ENCODE results near the gene EEIG2. TPM values are rescaled to one million over a fixed set of nuclear protein-coding genes. Genes with fewer than 3 reads are reported as not detected.

EEIG2 gene
- total RNA-seq, 4 donors from 2014 or later, result 11.1 to 20.6 (median 15.4) TPM

DNA sequence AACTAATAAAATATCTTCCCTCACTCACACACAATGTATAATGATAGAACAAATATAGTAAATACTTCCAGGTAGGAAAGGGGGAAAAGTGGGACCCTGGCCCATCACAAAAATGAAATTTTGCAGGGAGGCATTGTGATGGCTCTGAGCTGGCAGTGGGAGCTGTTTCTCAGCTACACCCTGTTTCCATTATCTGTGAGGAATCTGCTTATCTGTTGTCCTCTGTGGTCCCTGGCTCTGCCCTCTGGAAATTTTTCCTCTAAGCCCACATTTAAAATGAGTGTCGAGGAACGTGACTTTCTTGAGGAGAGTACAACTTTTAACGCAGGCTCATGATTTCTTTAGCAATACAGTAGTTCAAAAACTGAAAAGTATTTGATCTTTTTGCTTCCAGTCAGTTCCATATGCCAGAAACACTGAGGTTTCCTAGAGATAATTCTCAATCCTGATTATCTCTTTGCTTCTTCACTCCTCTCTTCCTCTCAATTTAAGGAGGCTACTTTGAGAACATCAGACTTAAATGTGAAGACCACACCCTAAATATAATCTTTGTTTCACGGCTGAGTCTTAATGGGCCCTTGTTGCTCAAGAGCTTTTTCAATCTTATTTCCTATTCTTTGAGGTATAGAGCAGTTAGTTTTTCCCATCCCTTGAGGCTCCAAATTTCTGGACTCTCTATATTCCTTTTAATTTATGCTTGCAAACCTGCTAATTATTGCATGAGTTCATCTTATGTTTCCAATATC is 5.0 kb upstream of the EEIG2 start:
- Histone ChIP-seq H3K36me3 (no peaks in the 10 kb centered on the region), H3K27ac (no peak overlapping the region), H3K4me3 (no peak overlapping the region), H3K4me1 (peaks cover 0 to 5% (median 1%) of the 10 kb centered on the region in 4 donors), H3K27me3 (no peaks in the 10 kb centered on the region), H3K9me3 (no peaks in the 10 kb centered on the region)
- TF ChIP-seq, protein P1, sequence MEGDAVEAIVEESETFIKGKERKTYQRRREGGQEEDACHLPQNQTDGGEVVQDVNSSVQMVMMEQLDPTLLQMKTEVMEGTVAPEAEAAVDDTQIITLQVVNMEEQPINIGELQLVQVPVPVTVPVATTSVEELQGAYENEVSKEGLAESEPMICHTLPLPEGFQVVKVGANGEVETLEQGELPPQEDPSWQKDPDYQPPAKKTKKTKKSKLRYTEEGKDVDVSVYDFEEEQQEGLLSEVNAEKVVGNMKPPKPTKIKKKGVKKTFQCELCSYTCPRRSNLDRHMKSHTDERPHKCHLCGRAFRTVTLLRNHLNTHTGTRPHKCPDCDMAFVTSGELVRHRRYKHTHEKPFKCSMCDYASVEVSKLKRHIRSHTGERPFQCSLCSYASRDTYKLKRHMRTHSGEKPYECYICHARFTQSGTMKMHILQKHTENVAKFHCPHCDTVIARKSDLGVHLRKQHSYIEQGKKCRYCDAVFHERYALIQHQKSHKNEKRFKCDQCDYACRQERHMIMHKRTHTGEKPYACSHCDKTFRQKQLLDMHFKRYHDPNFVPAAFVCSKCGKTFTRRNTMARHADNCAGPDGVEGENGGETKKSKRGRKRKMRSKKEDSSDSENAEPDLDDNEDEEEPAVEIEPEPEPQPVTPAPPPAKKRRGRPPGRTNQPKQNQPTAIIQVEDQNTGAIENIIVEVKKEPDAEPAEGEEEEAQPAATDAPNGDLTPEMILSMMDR (IDR thresholded peaks at IDR 0.05), result no peak
- no peak for TF ChIP-seq POLR2A (IDR thresholded peaks at IDR 0.05)
- no peak for DNase-seq

DNA sequence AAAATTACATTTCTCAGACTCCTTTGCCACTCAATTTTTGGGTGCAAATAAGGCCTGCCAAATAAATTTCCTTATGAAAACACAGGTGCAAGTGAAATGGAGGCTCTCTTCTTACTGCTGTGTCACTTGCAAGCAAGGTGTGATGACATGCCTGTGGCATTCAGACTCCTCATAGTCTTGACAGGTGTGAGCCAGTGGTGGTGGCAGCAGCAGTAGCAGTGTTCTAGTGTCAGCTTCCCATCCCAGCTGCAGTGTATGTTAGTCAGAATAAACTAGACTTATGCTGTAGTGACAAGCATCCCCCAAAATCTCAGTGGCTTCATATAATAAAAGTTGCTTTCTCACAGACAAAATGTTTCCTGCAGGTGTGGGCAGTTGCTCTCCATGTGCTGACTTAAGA is 3.8 kb upstream of the EEIG2 start:
- no peaks in the 10 kb centered on the region for H3K27me3 ChIP-seq
- no peaks in the 10 kb centered on the region for H3K9me3 ChIP-seq
- peaks cover 0 to 9% (median 1%) of the 10 kb centered on the region in 4 donors for H3K4me1 ChIP-seq
- H3K27ac ChIP-seq, result peak overlapping the region in 1 of 4 donors; percentile 27
- H3K4me3 ChIP-seq, result no peak overlapping the region
- H3K36me3 ChIP-seq, result no peaks in the 10 kb centered on the region
- DNase-seq, result no peak
- no peak for TF ChIP-seq POLR2A (IDR thresholded peaks at IDR 0.05)
- TF ChIP-seq, protein P1 (IDR thresholded peaks at IDR 0.05), result no peak

DNA sequence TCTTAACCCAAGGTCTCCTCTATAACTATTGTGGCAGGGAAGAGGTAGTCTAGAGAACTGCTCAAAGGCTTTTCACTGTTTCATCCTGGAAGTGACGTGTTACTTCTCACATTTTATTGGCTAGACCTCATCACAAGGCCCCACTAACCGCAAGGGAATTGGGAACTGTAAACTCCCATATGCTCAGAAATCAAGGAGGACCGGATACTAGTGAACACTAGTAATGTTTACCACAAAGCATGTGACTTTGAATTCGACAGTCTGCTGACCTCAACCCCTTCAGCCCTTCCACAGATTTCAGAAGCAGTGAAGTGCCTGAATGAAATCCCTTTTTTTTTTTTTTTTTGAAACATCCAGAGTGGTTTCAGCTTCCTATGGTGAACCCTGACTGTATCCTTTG is 3.4 kb upstream of the EEIG2 start:
- H3K36me3 ChIP-seq, result no peaks in the 10 kb centered on the region
- TF ChIP-seq, protein P1 (IDR thresholded peaks at IDR 0.05), result no peak
- no peak for TF ChIP-seq POLR2A (IDR thresholded peaks at IDR 0.05)
- H3K4me1 ChIP-seq, result peaks cover 0 to 13% (median 5%) of the 10 kb centered on the region in 4 donors
- DNase-seq, result no peak
- H3K4me3 ChIP-seq, result no peak overlapping the region
- no peaks in the 10 kb centered on the region for H3K9me3 ChIP-seq
- peak overlapping the region in 3 of 4 donors; percentile 0 to 27 (median 1) for H3K27ac ChIP-seq
- H3K27me3 ChIP-seq, result no peaks in the 10 kb centered on the region

DNA sequence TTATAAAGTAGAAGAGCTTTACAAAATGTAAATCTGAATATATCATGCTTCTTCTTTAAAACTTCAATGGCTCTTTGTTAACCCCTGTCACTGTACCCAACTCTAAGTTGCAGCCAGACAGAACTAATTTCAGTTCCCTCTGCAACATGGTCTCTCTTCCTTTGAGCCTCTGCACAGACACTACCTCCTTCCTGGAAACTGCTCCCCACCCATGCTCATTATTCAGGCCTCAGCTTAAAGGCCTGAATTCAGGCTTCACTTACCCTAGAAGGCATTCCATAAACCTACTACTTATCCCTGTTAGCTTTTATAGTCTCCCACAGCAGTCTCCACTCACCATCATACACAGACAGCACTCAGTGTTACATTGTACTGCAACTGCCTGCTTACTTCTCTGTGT is 2.6 kb upstream of the EEIG2 start:
- peak overlapping the region in 2 of 4 donors; percentile 0 to 47 for H3K27ac ChIP-seq
- H3K4me1 ChIP-seq, result peaks cover 0 to 21% (median 7%) of the 10 kb centered on the region in 4 donors
- H3K4me3 ChIP-seq, result no peak overlapping the region
- no peaks in the 10 kb centered on the region for H3K36me3 ChIP-seq
- no peaks in the 10 kb centered on the region for H3K27me3 ChIP-seq
- no peak for DNase-seq
- H3K9me3 ChIP-seq, result no peaks in the 10 kb centered on the region
- TF ChIP-seq POLR2A (IDR thresholded peaks at IDR 0.05), result no peak
- TF ChIP-seq, protein P1 (IDR thresholded peaks at IDR 0.05), result no peak

DNA sequence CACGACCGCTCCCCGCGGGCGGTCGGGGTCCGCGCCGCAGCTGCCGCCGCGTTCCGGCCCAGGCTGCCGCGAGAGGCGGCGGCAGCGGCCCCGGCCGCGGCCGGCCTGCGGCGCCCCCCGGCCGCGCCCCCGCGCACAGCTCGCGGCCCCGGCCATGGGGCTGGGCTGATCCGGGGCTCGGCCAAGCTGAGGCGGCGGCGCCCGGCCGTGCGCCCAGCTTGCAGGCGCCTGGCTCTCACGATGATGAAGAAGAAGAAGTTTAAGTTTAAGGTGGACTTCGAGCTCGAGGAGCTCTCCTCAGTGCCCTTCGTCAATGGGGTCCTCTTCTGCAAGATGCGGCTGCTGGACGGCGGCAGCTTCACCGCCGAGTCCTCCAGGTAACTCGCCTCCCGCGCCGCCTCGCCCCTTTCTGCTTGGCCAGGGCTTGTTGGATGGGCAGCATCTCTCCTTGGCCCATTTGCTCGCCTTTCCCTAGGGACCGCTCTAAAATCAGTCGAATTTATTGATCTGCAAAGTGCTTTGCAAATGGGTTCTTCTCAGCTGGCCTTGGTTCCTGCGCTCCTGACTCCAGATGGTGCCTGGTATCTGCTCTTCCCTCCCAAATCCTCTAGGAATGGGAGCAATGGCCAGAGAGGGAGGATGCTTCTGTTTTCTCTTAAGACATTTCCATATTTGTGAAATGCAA is 431 bp downstream of the EEIG2 start:
- Histone ChIP-seq H3K36me3 (no peaks in the 10 kb centered on the region), H3K27ac (peak overlapping the region; percentile 64 to 84 (median 80)), H3K4me1 (peaks cover 0 to 29% (median 7%) of the 10 kb centered on the region in 4 donors), H3K9me3 (no peaks in the 10 kb centered on the region), H3K27me3 (no peaks in the 10 kb centered on the region), H3K4me3 (peak overlapping the region; percentile 48 to 76 (median 62))
- TF ChIP-seq POLR2A (IDR thresholded peaks at IDR 0.05), result no peak
- TF ChIP-seq, protein P1 (IDR thresholded peaks at IDR 0.05), result no peak
- DNase-seq, result peak; percentile 27 to 72 (median 67)
